HEK293T (cell line): Measurements from ENCODE around the gene KRTAP10-9.
"Not testable (repeated sequence)": the region's sequence is repeated elsewhere in the genome, so short reads cannot be mapped to it uniquely, and the experiment has no call there.

Experiments
- CTCF ChIA-PET: fragments of 350-600 bp; formaldehyde crosslinking; extraction: SDS; loops from one replicate; lab custom pipeline; 2021; ENCODE audit warnings: antibody characterized with exemption, inconsistent platforms; lab: Yijun Ruan, JAX
- POLR2A ChIA-PET: fragments of 350-600 bp; formaldehyde crosslinking; extraction: SDS; loops from one replicate; lab custom pipeline; 2020; ENCODE audit warnings: antibody characterized with exemption, inconsistent platforms; lab: Yijun Ruan, JAX
- DNase-seq: peaks from one replicate; pipeline ENCODE4 v3.0.0; 2012; ENCODE audit warnings: mixed read lengths; ENCODE audit errors: extremely low spot score
- ARNT ChIP-seq: fragments of 450-650 bp; IDR thresholded peaks from 2 replicates; pipeline ENCODE4 v1.6.1; 2017; ENCODE audit warnings: mild to moderate bottlenecking
- BHLHE40 ChIP-seq: fragments of 450-650 bp; IDR thresholded peaks from 2 replicates; pipeline ENCODE4 v1.6.1; 2016; ENCODE audit warnings: mild to moderate bottlenecking, moderate library complexity, borderline replicate concordance
- CTBP1 ChIP-seq: fragments of 450-650 bp; IDR thresholded peaks from 2 replicates; pipeline ENCODE4 v1.6.1; 2016; ENCODE audit warnings: borderline replicate concordance
- ELF4 ChIP-seq: fragments of 450-650 bp; IDR thresholded peaks from 2 replicates; pipeline ENCODE4 v1.6.1; 2017; ENCODE audit warnings: antibody characterized with exemption
- FOXA1 ChIP-seq: fragments of 450-650 bp; IDR thresholded peaks from 2 replicates; pipeline ENCODE4 v1.6.1; 2016; ENCODE audit warnings: mild to moderate bottlenecking
- FOXK2 ChIP-seq: fragments of 450-650 bp; IDR thresholded peaks from 2 replicates; pipeline ENCODE4 v1.6.1; 2016; ENCODE audit warnings: mild to moderate bottlenecking
- FOXM1 ChIP-seq: fragments of 450-650 bp; IDR thresholded peaks from 2 replicates; pipeline ENCODE4 v1.6.1; 2017; ENCODE audit warnings: mild to moderate bottlenecking, borderline replicate concordance
- HDGF ChIP-seq: fragments of 450-650 bp; IDR thresholded peaks from 2 replicates; pipeline ENCODE4 v1.6.1; 2017; ENCODE audit warnings: antibody characterized with exemption, borderline replicate concordance
- L3MBTL2 ChIP-seq: fragments of 450-650 bp; conservative IDR thresholded peaks from 2 replicates; pipeline ENCODE4 v1.6.1; 2016; ENCODE audit warnings: mild to moderate bottlenecking
- LEF1 ChIP-seq: fragments of 450-650 bp; IDR thresholded peaks from 2 replicates; pipeline ENCODE4 v1.6.1; 2017; ENCODE audit warnings: mild to moderate bottlenecking, borderline replicate concordance
- NFRKB ChIP-seq: fragments of 450-650 bp; IDR thresholded peaks from 2 replicates; pipeline ENCODE4 v1.6.1; 2016; ENCODE audit warnings: mild to moderate bottlenecking, moderate library complexity
- SP1 ChIP-seq: fragments of 450-650 bp; IDR thresholded peaks from 2 replicates; pipeline ENCODE4 v1.6.1; 2017
- SUZ12 ChIP-seq: fragments of 450-650 bp; IDR thresholded peaks from 2 replicates; pipeline ENCODE4 v1.6.1; 2016; ENCODE audit warnings: mild to moderate bottlenecking
- TARDBP ChIP-seq: fragments of 450-650 bp; IDR thresholded peaks from 2 replicates; pipeline ENCODE4 v1.6.1; 2016
- ZNF384 ChIP-seq: fragments of 450-650 bp; IDR thresholded peaks from 2 replicates; pipeline ENCODE4 v1.6.1; 2016
- TF ChIP-seq, protein P1 (sequence below): fragments of 450-650 bp; IDR thresholded peaks from 2 replicates; pipeline ENCODE4 v1.6.1; 2016

KRTAP10-9 gene

DNA sequence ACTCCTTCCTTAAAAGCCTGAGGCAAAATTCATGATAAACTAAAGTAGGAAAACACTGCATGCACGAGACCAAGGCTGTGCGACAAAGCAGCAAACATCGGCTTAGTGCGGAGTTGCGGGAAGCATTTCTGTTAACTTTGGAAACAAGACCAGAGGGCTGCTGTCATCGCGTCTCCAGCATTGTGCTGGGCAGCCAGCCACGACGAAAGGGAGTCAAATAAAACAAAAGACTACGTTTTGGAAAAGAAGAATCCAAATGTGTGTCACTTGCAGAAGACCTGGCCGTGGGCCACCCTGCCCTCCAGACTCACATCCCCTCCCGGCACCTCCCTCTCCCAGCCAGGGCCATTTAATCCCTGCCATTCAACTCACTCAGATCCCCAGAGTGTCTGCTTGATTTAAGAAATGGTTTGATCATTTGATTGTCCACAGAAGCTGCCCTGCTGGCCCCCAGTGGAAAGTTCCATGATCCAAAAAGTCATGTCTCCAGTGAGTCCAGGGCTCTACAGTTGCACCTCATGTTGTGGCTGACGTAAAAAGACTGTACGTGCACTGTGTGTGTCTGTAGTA, 16.9 kb downstream of the KRTAP10-9 start:
- no peak for TF ChIP-seq FOXK2
- no peak for TF ChIP-seq SUZ12
- no peak for TF ChIP-seq SP1
- TF ChIP-seq FOXA1, result no peak
- no peak for TF ChIP-seq CTBP1
- TF ChIP-seq BHLHE40, result no peak
- no peak for TF ChIP-seq ELF4
- no peak for TF ChIP-seq L3MBTL2
- no peak for TF ChIP-seq ZNF384
- no peak for TF ChIP-seq ARNT
- TF ChIP-seq LEF1, result no peak
- no peak for TF ChIP-seq FOXM1
- TF ChIP-seq HDGF, result no peak
- TF ChIP-seq, protein P1, sequence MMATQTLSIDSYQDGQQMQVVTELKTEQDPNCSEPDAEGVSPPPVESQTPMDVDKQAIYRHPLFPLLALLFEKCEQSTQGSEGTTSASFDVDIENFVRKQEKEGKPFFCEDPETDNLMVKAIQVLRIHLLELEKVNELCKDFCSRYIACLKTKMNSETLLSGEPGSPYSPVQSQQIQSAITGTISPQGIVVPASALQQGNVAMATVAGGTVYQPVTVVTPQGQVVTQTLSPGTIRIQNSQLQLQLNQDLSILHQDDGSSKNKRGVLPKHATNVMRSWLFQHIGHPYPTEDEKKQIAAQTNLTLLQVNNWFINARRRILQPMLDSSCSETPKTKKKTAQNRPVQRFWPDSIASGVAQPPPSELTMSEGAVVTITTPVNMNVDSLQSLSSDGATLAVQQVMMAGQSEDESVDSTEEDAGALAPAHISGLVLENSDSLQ, result no peak
- no peak for TF ChIP-seq TARDBP
- TF ChIP-seq NFRKB, result no peak
- CTCF ChIA-PET, result no interaction called here
- POLR2A ChIA-PET, result no interaction called here
- DNase-seq, result no peak

DNA sequence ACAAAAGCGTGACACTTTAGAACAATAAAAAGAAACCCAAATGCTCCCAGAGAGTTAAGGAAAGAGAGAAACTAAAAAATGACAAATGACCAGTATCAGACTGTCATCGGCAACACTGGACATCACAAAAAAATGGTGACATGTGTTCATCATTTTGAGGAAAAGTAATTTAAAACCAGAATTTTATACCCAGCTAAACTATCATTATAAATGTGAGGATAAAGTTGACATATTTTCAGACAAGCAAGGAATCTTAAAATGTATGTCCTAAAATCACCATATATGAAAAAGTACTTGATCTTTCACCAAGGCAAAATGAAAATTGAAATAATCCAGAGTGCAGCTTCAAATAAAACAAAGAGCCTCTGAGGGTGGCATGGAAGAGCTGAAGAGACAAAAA, 18.0 kb downstream of the KRTAP10-9 start:
- POLR2A ChIA-PET, result no interaction called here

DNA sequence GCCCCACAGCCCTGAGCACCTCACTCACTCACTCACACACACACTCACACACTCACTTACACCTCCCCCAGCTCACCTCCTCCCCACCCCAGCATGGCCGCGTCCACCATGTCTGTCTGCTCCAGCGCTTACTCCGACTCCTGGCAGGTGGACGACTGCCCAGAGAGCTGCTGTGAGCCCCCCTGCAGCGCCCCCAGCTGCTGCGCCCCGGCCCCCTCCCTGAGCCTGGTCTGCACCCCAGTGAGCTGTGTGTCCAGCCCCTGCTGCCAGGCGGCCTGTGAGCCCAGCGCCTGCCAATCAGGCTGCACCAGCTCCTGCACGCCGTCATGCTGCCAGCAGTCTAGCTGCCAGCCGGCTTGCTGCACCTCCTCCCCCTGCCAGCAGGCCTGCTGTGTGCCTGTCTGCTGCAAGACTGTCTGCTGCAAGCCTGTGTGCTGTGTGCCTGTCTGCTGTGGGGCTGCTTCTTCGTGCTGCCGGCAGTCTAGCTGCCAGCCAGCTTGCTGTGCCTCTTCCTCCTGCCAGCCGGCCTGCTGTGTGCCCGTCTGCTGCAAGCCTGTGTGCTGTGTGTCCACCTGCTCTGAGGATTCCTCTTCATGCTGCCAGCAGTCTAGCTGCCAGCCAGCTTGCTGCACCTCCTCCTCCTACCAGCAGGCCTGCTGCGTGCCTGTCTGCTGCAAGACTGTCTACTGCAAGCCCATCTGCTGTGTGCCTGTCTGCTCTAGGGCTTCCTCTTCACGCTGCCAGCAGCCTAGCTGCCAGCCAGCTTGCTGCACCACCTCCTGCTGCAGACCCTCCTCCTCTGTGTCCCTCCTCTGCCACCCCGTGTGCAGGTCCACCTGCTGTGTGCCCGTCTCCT, 19.7 kb downstream of the KRTAP10-9 start, which contains the start of gene KRTAP10-11:
Gene KRTAP10-11, plus strand, starts transcription at position 49 of the 856 bp plus-strand sequence. Its CDS starts 45 bp downstream, at position 94.
- CTCF ChIA-PET, POLR2A ChIA-PET, DNase-seq: not testable (repeated sequence)

More for the DNA sequence above, 18.0 kb downstream of the KRTAP10-9 start:
- TF ChIP-seq CTBP1, result no peak
- TF ChIP-seq NFRKB, result no peak
- TF ChIP-seq HDGF, result no peak
- CTCF ChIA-PET, result no interaction called here
- no peak for DNase-seq

DNA sequence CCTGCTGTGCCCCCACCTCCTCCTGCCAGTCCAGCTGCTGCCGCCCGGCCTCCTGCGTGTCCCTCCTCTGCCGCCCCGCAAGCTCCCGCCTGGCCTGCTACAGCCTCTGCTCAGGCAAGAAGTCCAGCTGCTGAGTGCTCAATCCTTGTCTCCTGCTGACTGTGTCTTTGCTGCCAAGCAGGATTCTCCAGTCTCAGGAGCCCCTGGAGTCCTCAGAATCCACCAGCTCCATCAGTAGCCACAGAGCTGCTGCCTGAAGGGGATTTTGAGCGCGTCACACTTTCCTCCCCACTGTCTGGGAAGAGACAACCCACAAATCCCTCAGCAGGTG, 20.3 kb downstream of the KRTAP10-9 start:
- ChIA-PET CTCF (no interaction called here), POLR2A (no interaction called here)
- TF ChIP-seq SUZ12 (no peak), FOXM1 (no peak), BHLHE40 (no peak), ELF4 (no peak), SP1 (no peak), L3MBTL2 (no peak), HDGF (no peak), TARDBP (no peak), LEF1 (no peak), CTBP1 (no peak), ZNF384 (no peak), FOXA1 (no peak), NFRKB (no peak), ARNT (no peak), FOXK2 (no peak)
- TF ChIP-seq, protein P1, result no peak
- DNase-seq, result no peak

DNA sequence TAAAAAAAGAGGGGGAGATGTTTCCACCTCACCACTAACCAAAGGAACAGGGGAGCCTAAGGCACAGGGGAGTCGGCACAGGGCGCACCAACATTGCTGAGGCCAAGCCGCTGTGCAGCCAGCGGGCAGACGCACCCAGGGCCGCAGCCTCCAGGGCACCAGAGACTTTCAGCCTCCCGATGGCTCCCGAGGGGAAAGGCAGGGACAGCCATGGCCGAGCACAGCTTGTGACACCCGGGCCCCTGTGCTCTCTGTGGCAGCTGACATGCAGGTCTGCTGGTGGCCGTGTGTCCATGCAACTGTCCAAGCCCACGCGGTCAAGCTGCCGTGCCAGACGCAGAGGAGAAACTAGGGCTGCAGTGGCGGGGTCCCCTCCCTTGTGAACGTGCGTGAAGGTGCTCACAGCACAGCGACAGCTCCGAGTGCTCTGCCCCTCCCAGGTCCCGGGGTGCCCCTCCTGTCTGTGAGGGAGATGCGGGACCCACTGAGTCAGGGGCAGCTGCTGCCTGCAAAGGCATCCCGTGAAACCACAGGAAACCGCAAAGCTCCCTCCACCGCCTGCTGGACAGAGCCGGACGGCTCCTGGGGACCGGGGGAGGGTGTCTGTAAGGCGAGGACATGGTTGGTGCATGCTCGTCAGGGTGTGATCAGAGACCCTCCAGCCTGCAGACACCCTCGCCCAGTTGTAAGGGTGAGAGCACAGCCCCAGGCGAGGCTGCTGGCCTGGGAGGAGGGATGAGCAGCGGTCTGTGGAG, 21.8 kb downstream of the KRTAP10-9 start:
- CTCF ChIA-PET, result no interaction called here
- no peak for TF ChIP-seq NFRKB
- TF ChIP-seq CTBP1, result no peak
- TF ChIP-seq FOXA1, result no peak
- no peak for TF ChIP-seq FOXK2
- no peak for TF ChIP-seq ZNF384
- TF ChIP-seq LEF1, result no peak
- no peak for TF ChIP-seq HDGF
- no peak for TF ChIP-seq ELF4
- POLR2A ChIA-PET, result no interaction called here
- no peak for DNase-seq

DNA sequence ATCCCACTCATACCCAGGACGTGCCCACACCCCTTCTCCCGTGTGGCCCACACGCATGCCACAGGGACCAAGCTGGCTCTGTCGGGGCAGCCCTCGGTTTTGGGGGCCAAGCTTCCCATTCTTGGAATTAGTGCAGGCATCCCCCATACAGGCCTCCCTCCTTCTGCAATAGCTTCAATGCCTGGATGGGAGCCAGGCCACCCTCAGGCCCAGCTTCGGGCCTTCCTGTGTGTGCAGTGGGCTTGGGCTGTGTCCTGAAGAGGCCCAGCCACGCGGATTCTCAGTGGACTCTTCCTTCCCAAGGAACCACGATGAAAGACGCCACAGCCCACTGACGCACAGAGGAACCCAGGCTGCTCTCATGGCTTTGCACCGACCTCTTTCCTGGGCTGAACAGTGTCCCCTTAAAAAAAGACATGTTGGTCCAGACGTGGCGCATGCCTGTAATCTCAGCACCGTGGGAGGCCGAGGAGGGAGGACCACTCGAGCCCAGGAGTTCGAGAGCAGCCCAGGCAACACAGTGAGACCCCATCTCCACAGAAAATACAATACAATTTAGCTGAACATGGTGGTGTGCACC, 22.7 kb downstream of the KRTAP10-9 start:
- TF ChIP-seq SP1, result no peak
- TF ChIP-seq HDGF, result no peak
- TF ChIP-seq SUZ12, result no peak
- no peak for TF ChIP-seq FOXA1
- TF ChIP-seq, protein P1, result no peak
- TF ChIP-seq CTBP1, result no peak
- TF ChIP-seq ELF4, result no peak
- TF ChIP-seq TARDBP, result no peak
- TF ChIP-seq BHLHE40, result no peak
- no peak for TF ChIP-seq L3MBTL2
- no peak for TF ChIP-seq ARNT
- no peak for TF ChIP-seq NFRKB
- no peak for TF ChIP-seq ZNF384
- TF ChIP-seq LEF1, result no peak
- TF ChIP-seq FOXM1, result no peak
- TF ChIP-seq FOXK2, result no peak
- CTCF ChIA-PET, result no interaction called here
- POLR2A ChIA-PET, result no interaction called here
- DNase-seq, result no peak
